Renal pelvis (tissue), 4 donors: Measurements from ENCODE around the gene NCR1. TPM values are rescaled to one million over a fixed set of nuclear protein-coding genes. Genes with fewer than 3 reads are reported as not detected.
"Not testable (repeated sequence)": the region's sequence is repeated elsewhere in the genome, so short reads cannot be mapped to it uniquely, and the experiment has no call there.

Experiments used
- DNase-seq: peaks from one replicate; pipeline ENCODE4 v3.0.0-alpha.2; 2013
- polyA plus RNA-seq, 3 donors: library from polyadenylated mRNA; unstranded; fragments of 120-200 nt; gene quantifications; one replicate each; pipeline ENCODE4 v1.2.1, GENCODE V29; 2013; ENCODE audit not compliant: insufficient read length in 3 of 3

NCR1 gene
- polyA plus RNA-seq, 3 donors, result 0.13 to 0.31 (median 0.26) TPM

DNA sequence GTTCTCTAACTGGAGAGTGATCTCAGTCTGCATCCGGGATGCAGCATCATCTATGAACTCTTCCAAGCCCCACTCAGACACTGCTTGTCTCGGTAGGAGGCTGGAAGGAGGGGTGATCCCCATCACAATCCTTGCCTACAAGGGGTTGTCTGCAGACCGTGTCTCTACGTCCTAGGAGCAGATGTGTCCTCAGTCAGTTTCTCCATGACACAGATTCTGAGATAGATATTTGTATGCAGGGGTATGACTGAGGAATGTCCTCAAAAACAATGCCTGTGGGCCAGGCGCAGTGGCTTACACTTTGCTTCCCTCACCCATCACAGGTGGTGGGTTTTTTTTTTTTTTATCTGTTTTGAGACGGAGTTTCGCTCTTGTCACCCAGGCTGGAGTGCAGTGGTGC, 871 bp downstream of the NCR1 start:
- DNase-seq, result no peak

DNA sequence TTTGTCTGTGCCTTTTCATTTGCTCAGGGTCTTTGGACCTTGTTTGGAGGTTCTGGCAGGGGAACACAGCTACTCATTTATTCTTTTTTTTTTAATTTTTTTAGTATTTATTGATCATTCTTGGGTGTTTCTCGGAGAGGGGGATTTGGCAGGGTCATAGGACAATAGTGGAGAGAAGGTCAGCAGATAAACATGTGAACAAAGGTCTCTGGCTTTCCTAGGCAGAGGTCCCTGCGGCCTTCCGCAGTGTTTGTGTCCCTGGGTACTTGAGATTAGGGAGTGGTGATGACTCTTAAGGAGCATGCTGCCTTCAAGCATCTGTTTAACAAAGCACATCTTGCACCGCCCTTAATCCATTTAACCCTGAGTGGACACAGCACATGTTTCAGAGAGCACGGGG, 2.0 kb downstream of the NCR1 start:
- not testable (repeated sequence) for DNase-seq

- no peak for DNase-seq
Observed at GRCh38 chr19:54916822-54917221, 10.9 kb downstream of the NCR1 start.

- no peak for DNase-seq
Observed at GRCh38 chr19:54918499-54918898, 12.6 kb downstream of the NCR1 start.

GRCh38 chr19:54919646-54920563, 14.0 kb downstream of the NCR1 start:
- not testable (repeated sequence) for DNase-seq

GRCh38 chr19:54921082-54921481, 15.1 kb downstream of the NCR1 start:
- DNase-seq, result no peak

DNA sequence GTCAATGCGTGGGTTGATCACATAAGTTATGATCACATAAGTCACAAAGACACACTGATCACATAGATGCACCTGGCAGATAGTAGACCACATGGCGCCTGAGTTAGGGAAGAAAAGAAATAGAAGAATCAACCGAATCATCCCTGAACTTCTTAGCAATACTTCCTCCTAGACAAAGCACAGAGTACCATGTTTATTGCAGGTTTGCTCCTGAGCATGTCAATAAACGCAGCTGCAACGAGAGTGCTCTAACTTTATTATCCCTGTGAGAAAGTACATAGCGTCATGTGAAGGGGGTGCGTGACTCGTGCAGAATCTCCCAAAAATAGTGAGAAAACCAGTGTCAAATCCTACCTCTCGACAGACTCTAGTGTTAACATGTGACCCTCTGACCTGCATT, 17.3 kb downstream of the NCR1 start:
- no peak for DNase-seq

GRCh38 chr19:54928299-54928698, 22.4 kb downstream of the NCR1 start:
- DNase-seq, result no peak

- no peak for DNase-seq
Observed at GRCh38 chr19:54937926-54938325, 32.0 kb downstream of the NCR1 start.

- DNase-seq, result no peak
Observed at GRCh38 chr19:54938906-54939305, 33.0 kb downstream of the NCR1 start.

DNA sequence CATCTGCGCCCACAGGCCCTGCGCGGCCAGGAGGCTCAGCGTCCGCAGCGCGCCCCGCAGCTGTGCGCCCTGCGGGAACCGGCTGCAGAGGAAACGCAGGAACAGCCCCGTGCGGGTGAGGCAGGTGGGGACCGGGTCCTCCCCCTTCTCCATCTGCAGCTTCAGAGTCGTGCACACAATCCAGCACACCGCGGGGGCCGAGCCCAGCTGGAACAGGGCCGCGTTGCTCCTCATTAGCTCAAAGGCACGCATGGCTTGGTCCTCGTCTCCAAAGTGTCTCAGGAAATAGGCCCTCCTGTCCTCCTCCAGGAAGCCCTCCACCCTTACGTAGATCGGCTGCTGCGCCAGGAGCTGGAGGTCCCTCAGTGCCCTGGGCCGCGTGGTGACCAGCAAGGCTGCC, 33.6 kb downstream of the NCR1 start:
- DNase-seq, result not testable (repeated sequence)

GRCh38 chr19:54943772-54944361, 37.9 kb downstream of the NCR1 start:
- DNase-seq, result not testable (repeated sequence)

- no peak for DNase-seq
Observed at GRCh38 chr19:54947381-54947780, 41.4 kb downstream of the NCR1 start, which contains the start of gene NLRP7. NLRP7 (minus strand) TSS chr19:54947530.

DNA sequence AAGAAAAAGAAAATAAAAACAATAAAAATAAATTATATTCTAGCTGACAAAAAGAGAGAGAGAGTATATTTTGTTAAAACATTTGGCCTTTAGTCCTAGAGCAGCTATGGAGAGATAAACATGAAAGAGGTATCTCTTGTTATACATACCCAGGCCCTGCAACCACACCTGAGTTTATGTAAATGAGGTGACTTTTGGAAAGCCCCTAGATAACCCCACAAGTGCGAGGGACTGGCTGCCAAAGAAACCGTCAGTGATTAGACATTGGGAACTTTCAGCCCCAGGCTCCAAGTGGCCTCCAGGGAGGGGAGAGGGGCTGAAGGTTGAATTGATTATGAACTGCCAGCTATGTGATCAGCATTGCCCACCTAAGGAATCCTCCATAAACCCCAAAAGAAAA, 43.5 kb downstream of the NCR1 start:
- no peak for DNase-seq

DNA sequence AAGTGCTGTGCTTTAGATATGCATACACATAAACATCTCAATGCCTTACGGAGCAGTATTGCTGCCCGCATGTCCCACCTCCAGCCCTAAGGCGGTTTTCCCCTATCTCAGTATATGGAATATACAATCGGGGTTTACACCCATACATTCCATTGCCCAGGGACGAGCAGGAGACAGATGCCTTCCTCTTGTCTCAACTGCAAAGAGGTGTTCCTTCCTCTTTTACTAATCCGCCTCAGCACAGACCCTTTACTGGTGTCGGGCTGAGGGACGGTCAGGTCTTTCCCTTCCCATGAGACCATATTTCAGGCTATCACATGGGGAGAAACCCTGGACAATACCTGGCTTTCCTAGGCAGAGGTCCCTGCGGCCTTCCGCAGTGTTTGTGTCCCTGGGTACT, 44.6 kb downstream of the NCR1 start:
- not testable (repeated sequence) for DNase-seq

DNA sequence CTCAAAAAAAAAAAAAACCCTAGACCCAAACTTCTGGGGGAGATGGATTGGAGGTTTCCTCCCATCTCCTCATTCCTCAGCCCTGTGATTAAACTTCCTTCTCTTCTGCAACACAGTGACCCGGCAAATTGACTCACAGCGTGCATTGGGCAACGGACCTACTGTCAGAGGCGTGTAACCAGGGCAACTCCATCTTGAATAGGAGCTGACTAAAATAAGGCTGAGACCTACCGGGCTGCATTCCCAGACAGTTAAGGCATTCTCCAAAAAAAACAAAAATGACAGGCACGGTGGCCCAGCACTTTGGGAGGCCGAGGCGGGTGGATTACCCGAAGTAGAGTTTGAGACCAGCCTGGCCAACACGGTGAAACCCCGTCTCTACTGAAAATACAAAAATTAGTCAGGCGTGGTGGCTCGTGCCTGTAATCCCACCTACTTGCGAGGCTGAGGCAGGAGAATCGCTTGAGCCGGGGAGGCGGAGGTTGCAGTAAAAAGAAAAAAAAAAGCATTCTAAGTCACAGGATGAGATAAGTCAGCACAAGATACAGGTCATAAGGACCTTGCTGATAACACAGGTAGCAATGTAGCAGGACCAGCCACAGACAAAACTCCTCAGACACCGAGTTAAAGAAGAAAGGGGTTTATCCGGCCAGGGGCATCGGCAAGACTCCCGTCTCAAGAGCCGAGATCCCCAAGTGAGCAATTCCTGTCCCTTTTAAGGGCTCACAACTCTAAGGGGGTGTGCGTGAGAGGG, 46.8 kb downstream of the NCR1 start:
- no peak for DNase-seq

- not testable (repeated sequence) for DNase-seq
Observed at GRCh38 chr19:54953345-54953713, 47.4 kb downstream of the NCR1 start.

- no peak for DNase-seq
Observed at GRCh38 chr19:54955376-54955775, 49.4 kb downstream of the NCR1 start.

GRCh38 chr19:54959840-54960239, 53.9 kb downstream of the NCR1 start:
- DNase-seq, result no peak
